ENCODE measurements around the gene GEMIN5. TPM values are rescaled to one million over a fixed set of nuclear protein-coding genes. Genes with fewer than 3 reads are reported as not detected.

GEMIN5 gene
- total and polyA plus RNA-seq, 2 of the 4 experiments (the other 2 are of a cell fraction): 9.0 to 31.5 TPM

GRCh38 chr5:154840435-154841272 is 97.4 kb downstream of the GEMIN5 start (continued):
- TF ChIP-seq CEBPB (IDR thresholded peaks at IDR 0.05; ENCODE audit: low read depth, low read length) (no peak), POLR2A (IDR thresholded peaks at IDR 0.05; ENCODE audit: low read depth, low read length) (no peak)

Other genes starting within 250 kb of the GEMIN5 start
- 41.9 and 47.3 TPM in 2 replicates for gene LARP1, start 182.8 kb downstream of the GEMIN5 start, total RNA-seq (2012; rRNA removed)
- gene LARP1, start 182.8 kb downstream of the GEMIN5 start, polyA plus RNA-seq (2012; rRNA removed): 70.3 and 77.4 TPM in 2 replicates
- gene FAXDC2, start 87.6 kb downstream of the GEMIN5 start, total RNA-seq (2012; rRNA removed): 4.2 and 4.3 TPM in 2 replicates
- gene FAXDC2, start 87.6 kb downstream of the GEMIN5 start, polyA plus RNA-seq (2012; rRNA removed): 8.1 and 8.9 TPM in 2 replicates
- gene CNOT8, start 79.6 kb downstream of the GEMIN5 start, total RNA-seq (2012; rRNA removed): 49.1 and 53.3 TPM in 2 replicates
- 35.1 and 41.4 TPM in 2 replicates for gene CNOT8, start 79.6 kb downstream of the GEMIN5 start, polyA plus RNA-seq (2012; rRNA removed)
- 13.3 and 21.7 TPM in 2 replicates for gene MRPL22, start 2.9 kb upstream of the GEMIN5 start, total RNA-seq (2012; rRNA removed)
- 58.0 and 58.5 TPM in 2 replicates for gene MRPL22, start 2.9 kb upstream of the GEMIN5 start, polyA plus RNA-seq (2012; rRNA removed)
- gene KIF4B, start 75.5 kb upstream of the GEMIN5 start, total RNA-seq (2012; rRNA removed): under 0.01 TPM in 2 replicates
- 0.03 TPM in 2 replicates for gene KIF4B, start 75.5 kb upstream of the GEMIN5 start, polyA plus RNA-seq (2012; rRNA removed)

Measured in IMR-90 (cell line).